HFFc6 (cell line): ENCODE data around the gene SGSM1. TPM values are rescaled to one million over a fixed set of nuclear protein-coding genes. Genes with fewer than 3 reads are reported as not detected.

Experiments
- DNase-seq: peaks from one replicate; pipeline ENCODE4 v3.0.0-alpha.2; 2018
- H3K27ac Mint-ChIP-seq: 2 replicates; pipeline ENCODE4 v1.8.0; 2020; ENCODE audit warnings: mild to moderate bottlenecking, mixed read lengths
- H3K27me3 Mint-ChIP-seq: 2 replicates; pipeline ENCODE4 v1.8.0; 2021; ENCODE audit warnings: mild to moderate bottlenecking, moderate library complexity, mixed read lengths; ENCODE audit not compliant: insufficient read depth
- H3K36me3 Mint-ChIP-seq: 2 replicates; pipeline ENCODE4 v1.8.0; 2021; ENCODE audit warnings: low read depth, mixed read lengths
- H3K4me1 Mint-ChIP-seq: 2 replicates; pipeline ENCODE4 v1.8.0; 2020; ENCODE audit warnings: low read depth, mixed read lengths
- H3K4me3 Mint-ChIP-seq: 2 replicates; pipeline ENCODE4 v1.8.0; 2020; ENCODE audit warnings: mild to moderate bottlenecking, moderate library complexity, mixed read lengths
- H3K9me3 Mint-ChIP-seq: 2 replicates; pipeline ENCODE4 v1.8.0; 2020; ENCODE audit warnings: mild to moderate bottlenecking, mixed read lengths
- CTCF ChIP-seq: fragments of 200-600 bp; sonication (generic); IDR thresholded peaks from 2 replicates; pipeline ENCODE4 v1.5.0; 2021; ENCODE audit warnings: antibody characterized with exemption, mild to moderate bottlenecking
- total RNA-seq, 6 experiments: library from RNA; stranded (reverse); fragmentation: NEBNext Ultra II Directional; extraction: Animal tissue kit (Norgen Biotek cat#: 25700); gene quantifications; 2 replicates in 1 of 6; 3 replicates in 5 of 6; pipeline ENCODE4 v1.2.3, GENCODE V29; 2021

SGSM1 gene
- total RNA-seq, 6 experiments from 2014 or later, result not detected

DNA sequence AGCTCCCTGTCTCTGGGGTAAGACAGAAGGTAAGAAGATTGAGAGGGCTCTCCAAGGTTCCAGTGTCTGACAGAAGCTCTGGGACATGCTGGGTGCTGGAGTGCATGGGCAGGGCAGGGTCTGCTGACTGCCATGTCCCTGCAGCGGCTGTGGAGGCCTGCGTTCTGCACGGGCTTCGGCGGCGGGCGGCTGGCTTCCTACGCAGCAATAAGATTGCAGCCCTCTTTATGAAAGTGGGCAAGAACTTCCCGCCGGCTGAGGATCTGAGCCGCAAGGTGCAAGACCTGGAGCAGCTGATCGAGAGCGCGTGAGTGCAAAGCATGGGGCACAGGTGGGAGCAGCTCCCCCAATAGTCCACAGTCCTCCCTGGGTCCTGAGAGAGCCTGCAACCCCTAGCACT lies 41.5 kb downstream of the SGSM1 start:
- no peaks in the 10 kb centered on the region; the same call in 1 of the 2 replicates for H3K4me1 Mint-ChIP-seq
- DNase-seq, result no peak
- no peak overlapping the region for H3K27ac Mint-ChIP-seq
- no peaks in the 10 kb centered on the region for H3K36me3 Mint-ChIP-seq
- H3K27me3 Mint-ChIP-seq, result peaks cover 6% of the 10 kb centered on the region; the same call in 1 of the 2 replicates
- peaks cover 7% of the 10 kb centered on the region for H3K9me3 Mint-ChIP-seq
- TF ChIP-seq CTCF, result no peak
- no peak overlapping the region for H3K4me3 Mint-ChIP-seq

GRCh38 chr22:24848559-24849168 lies 42.7 kb downstream of the SGSM1 start:
- Mint-ChIP-seq H3K36me3 (no peaks in the 10 kb centered on the region), H3K4me3 (no peak overlapping the region), H3K27me3 (peaks cover 6% of the 10 kb centered on the region; the same call in 1 of the 2 replicates), H3K4me1 (no peaks in the 10 kb centered on the region; the same call in 1 of the 2 replicates), H3K27ac (no peak overlapping the region), H3K9me3 (peaks cover 7% of the 10 kb centered on the region)
- TF ChIP-seq CTCF, result no peak
- DNase-seq, result no peak

DNA sequence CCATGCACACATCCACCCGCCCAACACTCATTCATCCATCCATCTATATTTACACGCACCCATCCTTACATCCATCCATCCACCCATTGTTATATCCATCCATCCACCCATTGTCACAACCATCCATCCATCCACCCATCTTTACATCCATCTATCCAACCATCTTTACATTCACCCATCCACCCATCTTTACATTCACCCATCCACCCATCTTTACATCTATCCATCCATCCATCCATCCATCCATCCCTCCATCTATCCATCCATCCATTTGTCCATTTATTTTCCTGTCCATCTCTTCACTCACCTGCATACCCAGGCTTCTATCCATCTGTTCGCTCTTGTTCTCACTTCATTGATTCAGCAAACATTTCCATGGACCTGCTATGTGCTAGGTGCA lies 49.8 kb downstream of the SGSM1 start:
- Mint-ChIP-seq H3K27me3 (peaks cover 2% of the 10 kb centered on the region), H3K4me1 (no peaks in the 10 kb centered on the region), H3K27ac (no peak overlapping the region), H3K36me3 (no peaks in the 10 kb centered on the region), H3K9me3 (peaks cover 12% of the 10 kb centered on the region), H3K4me3 (no peak overlapping the region)
- no peak for TF ChIP-seq CTCF
- no peak for DNase-seq

DNA sequence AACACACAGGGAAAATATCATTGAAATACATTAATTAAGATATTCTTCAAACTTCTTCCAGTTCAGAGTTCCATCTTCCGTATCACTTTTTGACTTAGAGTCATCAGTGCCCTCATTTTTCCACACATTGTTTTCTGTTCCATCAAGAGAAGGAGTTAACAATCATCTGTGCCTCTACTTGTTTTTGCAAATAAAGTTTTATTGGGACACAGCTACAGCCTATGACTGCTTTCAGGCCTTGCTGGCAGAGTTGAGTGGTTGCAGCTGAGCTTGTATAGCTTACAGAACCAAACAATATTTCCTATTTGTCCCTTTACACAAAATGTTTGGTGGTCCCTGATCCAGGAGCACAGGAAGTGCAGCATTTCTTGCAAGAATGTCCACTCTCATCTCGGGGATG lies 51.6 kb downstream of the SGSM1 start:
- H3K27me3 Mint-ChIP-seq, result no peaks in the 10 kb centered on the region; the same call in none of the 2 replicates
- DNase-seq, result no peak
- no peaks in the 10 kb centered on the region for H3K4me1 Mint-ChIP-seq
- no peak overlapping the region for H3K27ac Mint-ChIP-seq
- no peak for TF ChIP-seq CTCF
- no peak overlapping the region for H3K4me3 Mint-ChIP-seq
- peaks cover 12% of the 10 kb centered on the region for H3K9me3 Mint-ChIP-seq
- H3K36me3 Mint-ChIP-seq, result no peaks in the 10 kb centered on the region; the same call in 1 of the 2 replicates

DNA sequence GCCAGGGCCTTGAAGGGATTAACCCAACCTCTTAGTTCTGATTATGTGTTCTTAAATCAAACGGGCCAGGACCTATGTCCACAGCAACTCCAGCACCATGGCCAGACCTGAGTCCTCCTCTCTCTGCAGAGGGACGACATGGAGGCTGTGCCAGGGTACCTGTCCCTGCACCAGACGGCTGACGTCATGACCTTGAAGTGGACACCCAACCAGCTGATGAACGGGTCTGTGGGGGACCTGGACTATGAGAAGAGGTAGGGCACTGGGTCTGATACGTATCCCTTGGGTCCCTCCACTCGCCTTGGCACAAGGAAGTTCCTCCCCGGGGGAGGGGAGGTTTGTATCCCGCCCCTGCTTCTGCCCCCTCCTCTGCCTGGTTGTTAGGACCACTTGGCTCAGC lies 53.6 kb downstream of the SGSM1 start:
- Mint-ChIP-seq H3K9me3 (peaks cover 19% of the 10 kb centered on the region), H3K27me3 (no peaks in the 10 kb centered on the region; the same call in none of the 2 replicates), H3K36me3 (no peaks in the 10 kb centered on the region; the same call in 1 of the 2 replicates), H3K4me3 (no peak overlapping the region), H3K27ac (no peak overlapping the region), H3K4me1 (no peaks in the 10 kb centered on the region)
- DNase-seq, result no peak
- TF ChIP-seq CTCF, result no peak
